GM12878 (cell line): ENCODE results near the gene SAC3D1. TPM values are rescaled to one million over a fixed set of nuclear protein-coding genes. Genes with fewer than 3 reads are reported as not detected.

Experiments
- ATAC-seq: fragments of 200-7000 bp; cut with Tn5 transposase; 3 replicates; pipeline ENCODE4 v1.9.1; 2020; ENCODE audit warnings: mild to moderate bottlenecking, moderate library complexity
- BruUV-seq: library from RNA; stranded (reverse); fragments of 400-500 nt; replicated peaks from 2 replicates; lab custom pipeline; 2021; lab: Mats Ljungman, UMichigan
- CTCF ChIA-PET: fragments of 300-600 bp; sonication (Branson Sonifier 250); formaldehyde crosslinking; extraction: SDS; loops from one replicate; lab custom pipeline; 2021; ENCODE audit warnings: inconsistent platforms; lab: Yijun Ruan, JAX
- POLR2A ChIA-PET: fragments of 350-600 bp; formaldehyde crosslinking; extraction: SDS; loops from one replicate; lab custom pipeline; 2021; ENCODE audit warnings: inconsistent platforms; lab: Charles Lee
- RAD21 ChIA-PET: fragments of 300-600 bp; sonication (Branson Sonifier 250); formaldehyde crosslinking; loops from one replicate; lab custom pipeline; 2023; ENCODE audit warnings: antibody characterized with exemption; ENCODE audit not compliant: unreplicated experiment; lab: Charles Lee
- SMC1A ChIA-PET: fragments of 300-600 bp; sonication (Branson Sonifier 250); formaldehyde crosslinking; loops from one replicate; lab custom pipeline; 2023; ENCODE audit not compliant: unreplicated experiment, uncharacterized antibody; lab: Charles Lee
- DNase-seq: peaks from one replicate; pipeline ENCODE4 v3.0.0-alpha.2; 2011; ENCODE audit warnings: low read depth, low spot score
- FAIRE-seq: peaks from 3 replicates; lab custom pipeline; 2011; peaks lifted over from hg19 to GRCh38; lab: Jason Lieb, UNC
- H2AFZ ChIP-seq: 2 replicates; pipeline ENCODE4 v1.6.0; 2011; ENCODE audit warnings: low read depth, low read length, control low read depth; ENCODE audit not compliant: control insufficient read depth
- H3K27ac ChIP-seq: 2 replicates; pipeline ENCODE4 v1.5.1; 2011; ENCODE audit warnings: control low read depth; ENCODE audit not compliant: control insufficient read depth, insufficient read depth
- H3K27me3 ChIP-seq, 2 experiments: replicated peaks in 1 of 2; 2 replicates each; pipeline versions ENCODE4 v1.6.0 to v1.6.1; 2011; ENCODE audit warnings: low read length in 1 of 2; ENCODE audit not compliant: control insufficient read depth in 2 of 2, insufficient read depth in 2 of 2
- H3K36me3 ChIP-seq, 2 experiments: 2 replicates each; pipeline ENCODE4 v1.5.1; 2011; ENCODE audit warnings: low read length in 1 of 2; ENCODE audit not compliant: control insufficient read depth in 2 of 2, insufficient read depth in 2 of 2
- H3K4me1 ChIP-seq: 2 replicates; pipeline ENCODE4 v1.6.1; 2011; ENCODE audit warnings: mild to moderate bottlenecking, low read length, moderate library complexity, mixed read lengths; ENCODE audit not compliant: control insufficient read depth, insufficient read depth
- H3K4me2 ChIP-seq: 2 replicates; pipeline ENCODE4 v1.6.0; 2011; ENCODE audit warnings: control low read depth; ENCODE audit not compliant: control insufficient read depth, insufficient read depth
- H3K4me3 ChIP-seq: fragments of 200-600 bp; sonication (generic); 2 replicates; pipeline ENCODE4 v1.5.1; 2016
- H3K79me2 ChIP-seq: 2 replicates; pipeline ENCODE4 v1.6.0; 2011; ENCODE audit warnings: low read length; ENCODE audit not compliant: control insufficient read depth, insufficient read depth
- H3K9ac ChIP-seq: 2 replicates; pipeline ENCODE4 v1.8.0; 2011; ENCODE audit warnings: low read length, control low read depth, mixed read lengths; ENCODE audit not compliant: control insufficient read depth, insufficient read depth
- H3K9me3 ChIP-seq: replicated peaks from 3 replicates; pipeline ENCODE4 v1.5.1; 2011; ENCODE audit warnings: mild to moderate bottlenecking, low read length; ENCODE audit not compliant: control insufficient read depth, insufficient read depth
- H4K20me1 ChIP-seq: 2 replicates; pipeline ENCODE4 v1.6.0; 2011; ENCODE audit not compliant: control insufficient read depth, insufficient read depth
- ASH2L ChIP-seq: fragments of 300-600, 200-600 bp; sonication (generic); IDR thresholded peaks from 2 replicates; pipeline ENCODE4 v1.6.1; 2017; ENCODE audit warnings: low read depth, mild to moderate bottlenecking, borderline replicate concordance
- CHD4 ChIP-seq: fragments of 200-600 bp; sonication (generic); IDR thresholded peaks from 2 replicates; pipeline ENCODE4 v1.6.1; 2016; ENCODE audit warnings: mild to moderate bottlenecking
- EP300 ChIP-seq, 2 experiments: fragments of 150-350 bp in 1 of 2; IDR thresholded peaks; 2 replicates each; pipeline ENCODE4 v1.6.1; 2011 to 2012; ENCODE audit warnings: low read depth in 2 of 2, low read length in 2 of 2, borderline replicate concordance in 1 of 2, improper control_type of control experiment in 1 of 2, inconsistent platforms in 1 of 2; ENCODE audit not compliant: control insufficient read depth in 1 of 2
- JUNB ChIP-seq: IDR thresholded peaks from 2 replicates; pipeline ENCODE4 v1.6.1; 2016; ENCODE audit warnings: antibody characterized with exemption, mild to moderate bottlenecking
- MXI1 ChIP-seq: fragments of 150-350 bp; IDR thresholded peaks from 2 replicates; pipeline ENCODE4 v1.6.1; 2011; ENCODE audit warnings: low read depth, mild to moderate bottlenecking, inconsistent platforms, low read length, improper control_type of control experiment
- SPI1 ChIP-seq: IDR thresholded peaks from 2 replicates; pipeline ENCODE4 v1.6.1; 2011; ENCODE audit warnings: low read depth, mild to moderate bottlenecking, low read length, moderate library complexity, borderline replicate concordance; ENCODE audit not compliant: insufficient read depth
- STAT3 ChIP-seq: IDR thresholded peaks from 2 replicates; pipeline ENCODE4 v1.6.1; 2011; ENCODE audit warnings: low read depth, low read length, improper control_type of control experiment
- YBX1 ChIP-seq: fragments of 450-650 bp; IDR thresholded peaks from 2 replicates; pipeline ENCODE4 v1.6.1; 2016; ENCODE audit warnings: antibody characterized with exemption
- WGBS: methylation state at CpG from one replicate; pipeline ENCODE4 v1.1.6; 2016; ENCODE audit warnings: low lambda C conversion rate; ENCODE audit not compliant: insufficient replicate concordance, insufficient coverage; ENCODE audit errors: missing lambda C conversion rate; 5-methylcytosine and 5-hydroxymethylcytosine counted together
- in situ Hi-C: fragments of 300-500 bp; cut with MboI; formaldehyde crosslinking; loops from 9 replicates; pipeline ENCODE4 v1.14.3; 2018; ENCODE audit warnings: mixed read lengths
- intact Hi-C: fragments of 100-400 bp; cut with micrococcal nuclease; formaldehyde crosslinking; loops from one replicate; pipeline ENCODE4 v1.14.2; 2022; ENCODE audit not compliant: unreplicated experiment
- polyA plus RNA-seq, 11 experiments: library from polyadenylated mRNA; depleted of rRNA in 4 of 11; unstranded in 6 of 11; stranded (reverse) in 5 of 11; fragments of >200 nt; fragmentation: Nextera tagmentation in 4 of 11; fragmentation: Illumina TruSeq in 1 of 11; extraction: Ambion mirVana in 4 of 11; extraction: Trizol in 1 of 11; gene quantifications; 1 replicate in 1 of 11; 2 replicates in 10 of 11; pipeline versions ENCODE4 v1.2.1 to v1.2.3, GENCODE V29; 2011 to 2016; ENCODE audit warnings: inconsistent platforms in 2 of 11, missing spikeins in 2 of 11, low read depth in 1 of 11
- total RNA-seq, 4 experiments: library from RNA; depleted of rRNA in 3 of 4; stranded (reverse); fragments of >200 nt in 3 of 4; fragmentation: Illumina TruSeq in 1 of 4; extraction: Trizol in 1 of 4; gene quantifications; 2 replicates each; pipeline versions ENCODE4 v1.2.1 to v1.2.3, GENCODE V29; 2013 to 2021

The SAC3D1 gene
- total and polyA plus RNA-seq, 10 of the 15 experiments (the other 5 are each of a cell fraction or from before 2014, with no cell fraction given): 0.16 to 44.6 (median 12.1) TPM

DNA sequence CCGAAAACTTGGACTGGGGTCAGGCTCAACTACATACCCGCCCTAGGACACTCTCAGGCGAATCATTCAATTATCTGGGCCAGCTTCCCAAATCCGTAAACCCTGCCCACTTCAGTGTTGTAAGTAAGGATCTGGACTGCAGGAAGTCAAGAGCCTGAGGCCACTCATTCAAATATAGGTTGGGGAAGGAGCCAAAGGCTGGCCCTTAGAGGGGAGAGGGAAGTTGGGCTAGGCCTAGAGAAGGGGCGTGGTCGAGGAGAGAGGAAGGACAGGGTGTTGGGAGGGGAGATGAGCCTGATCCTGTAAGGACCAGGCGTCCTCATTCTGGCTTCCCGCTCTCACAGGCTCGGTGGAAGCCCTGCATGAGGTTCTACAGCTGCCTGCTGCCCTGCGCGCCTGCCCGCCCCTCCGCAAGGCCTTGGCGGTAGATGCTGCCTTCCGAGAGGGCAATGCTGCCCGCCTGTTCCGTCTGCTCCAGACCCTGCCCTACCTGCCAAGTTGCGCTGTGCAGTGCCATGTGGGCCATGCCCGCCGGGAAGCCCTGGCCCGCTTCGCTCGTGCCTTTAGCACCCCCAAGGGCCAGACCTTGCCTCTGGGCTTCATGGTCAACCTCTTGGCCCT, 3.0 kb downstream of the SAC3D1 start:
- intact Hi-C loops (loop anchor here (5.0 kb wide), 1 partner anchor 33 kb away; no protein-coding TSS in a partner anchor), in situ Hi-C loops (no loop called here)
- ChIA-PET SMC1A (no interaction called here), POLR2A (interaction anchor here (0.6 kb wide), 2 partner anchors 76 to 518 kb away, joined by 6 to 9 read pairs; no protein-coding TSS in a partner anchor), CTCF (no interaction called here), RAD21 (no interaction called here)
- no TSS peak for BruUV-seq
- Histone ChIP-seq H3K4me1 (peaks cover 14% of the 10 kb centered on the region), H4K20me1 (no peaks in the 10 kb centered on the region), H3K27me3 (no peaks in the 10 kb centered on the region), H2AFZ (no peak overlapping the region), H3K9ac (no peak overlapping the region), H3K27ac (no peak overlapping the region), H3K36me3 (peaks cover 0 to 5% of the 10 kb centered on the region in 2 experiments; a peak in 3 of 4 replicates), H3K79me2 (peaks cover 5% of the 10 kb centered on the region), H3K4me3 (no peak overlapping the region), H3K4me2 (no peak overlapping the region), H3K9me3 (no peaks in the 10 kb centered on the region)
- WGBS: 92% methylated on average over 23 of the region's 23 CpGs
- TF ChIP-seq SPI1: no peak
- TF ChIP-seq MXI1: no peak
- no peak for TF ChIP-seq STAT3
- no peak for TF ChIP-seq ASH2L
- no peak for TF ChIP-seq JUNB
- TF ChIP-seq EP300 (IDR thresholded peaks at IDR 0.05; ENCODE audit: borderline replicate concordance in 1 of 2, control insufficient read depth in 1 of 2, low read depth in 2 of 2, low read length in 2 of 2): no peak
- no peak for TF ChIP-seq CHD4
- no peak for TF ChIP-seq YBX1
- DNase-seq (no peak), ATAC-seq (no peak), FAIRE-seq (no peak)
